Stimulated activated CD8-positive, alpha-beta memory T cell treated with anti-CD3 and anti-CD28 coated beads, Interleukin-15, amount 100 ng/mL, for 24 hours (primary cell): ENCODE data around the gene MCHR1.

ENCODE experiments used
- DNase-seq: peaks from one replicate; pipeline ENCODE4 v3.0.0-alpha.2; 2020; ENCODE audit warnings: low read depth

Gene MCHR1

GRCh38 chr22:40727070-40727963, 48.0 kb downstream of the MCHR1 start:
- no peak for DNase-seq

DNA sequence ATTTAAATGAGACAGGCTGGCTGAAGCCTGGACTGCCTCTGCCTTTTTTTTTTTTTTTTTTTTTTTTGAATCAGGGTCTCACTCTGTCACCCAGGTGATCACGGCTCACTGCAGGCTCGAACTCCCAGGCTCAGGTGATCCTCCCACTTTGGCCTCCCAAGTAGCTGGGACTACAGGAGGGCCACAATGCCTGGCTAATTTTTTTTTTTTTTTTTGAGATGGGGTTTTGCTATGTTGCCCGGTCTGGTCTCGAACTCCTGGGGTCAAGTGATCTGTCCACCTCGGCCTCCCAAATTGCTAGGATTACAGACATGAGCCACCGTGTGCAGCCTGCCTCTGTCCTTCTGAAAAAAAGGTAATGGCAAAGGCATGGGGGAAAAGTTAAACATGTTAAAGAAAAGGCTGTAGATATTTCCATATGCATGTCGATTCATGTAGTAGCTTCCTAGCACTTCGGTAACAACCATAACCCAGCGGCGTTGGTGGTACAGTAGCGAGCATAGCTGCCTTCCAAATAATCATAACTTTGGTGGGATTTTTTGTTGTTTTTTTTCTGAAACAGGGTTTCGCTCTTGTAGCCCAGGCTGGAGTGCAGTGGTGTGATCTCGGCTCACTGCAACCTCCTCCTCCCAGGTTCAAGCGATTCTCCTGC, 48.8 kb downstream of the MCHR1 start:
- DNase-seq: no peak

DNA sequence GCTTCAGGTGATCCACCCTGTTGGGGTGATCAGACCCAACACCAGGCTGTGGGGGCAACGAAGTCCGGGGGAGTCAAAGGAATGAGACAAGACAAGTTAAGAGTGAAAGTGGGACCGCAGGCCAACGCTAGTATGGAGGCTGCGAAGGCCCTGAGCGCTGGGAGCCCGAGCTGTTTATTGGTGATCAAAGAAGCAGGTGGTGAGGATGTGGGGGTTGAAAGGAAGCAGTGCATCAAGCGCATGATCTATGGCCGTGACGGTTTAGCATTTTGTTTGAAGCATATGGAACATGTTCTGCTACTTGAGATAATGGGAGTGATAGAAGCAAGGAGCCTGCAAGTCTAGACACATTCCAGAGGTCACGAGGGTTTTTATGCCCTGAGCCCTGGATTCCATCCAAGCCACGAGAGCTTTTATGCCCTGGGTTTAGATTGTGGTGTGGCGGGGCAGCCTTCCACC, 49.5 kb downstream of the MCHR1 start:
- DNase-seq: no peak

- DNase-seq: no peak
Observed at GRCh38 chr22:40729284-40729683, 50.0 kb downstream of the MCHR1 start.
